Measurements from ENCODE around the gene TBX1. TPM values are rescaled to one million over a fixed set of nuclear protein-coding genes. Genes with fewer than 3 reads are reported as not detected.

Gene TBX1
- polyA plus RNA-seq, 1 donor (not counting 4 experiments of a cell fraction or from before 2014, with no cell fraction given) = 0.10 TPM

GRCh38 chr22:19753090-19753842 lies 7.3 kb upstream of the TBX1 start:
- no peak overlapping the region for H3K4me3 ChIP-seq (ENCODE audit: control insufficient read depth in 2 of 3, extremely low read depth in 1 of 3, insufficient read depth in 2 of 3, low read depth in 1 of 3, low read length in 3 of 3)
- H3K9me3 ChIP-seq (ENCODE audit: control insufficient read depth, low read depth, low read length) = no peaks in the 10 kb centered on the region
- TF ChIP-seq CTCF (optimal IDR thresholded peaks at IDR 0.05 in 1 of 3, IDR thresholded peaks at IDR 0.05 in 1 of 3, conservative IDR thresholded peaks at IDR 0.05 in 1 of 3; ENCODE audit: extremely low read depth in 1 of 3, insufficient read depth in 2 of 3, low read length in 3 of 3) (peak in 1 of 3 experiments; percentile 14), EZH2 (IDR thresholded peaks at IDR 0.05; ENCODE audit: low read length) (no peak)
- H3K36me3 ChIP-seq (ENCODE audit: control insufficient read depth in 2 of 2, extremely low read depth in 1 of 2, insufficient read depth in 2 of 2, low read length in 2 of 2) = no peaks in the 10 kb centered on the region
- no peaks in the 10 kb centered on the region for H3K9me1 ChIP-seq (ENCODE audit: control insufficient read depth, extremely low read depth, insufficient read depth, low read length)
- H3K79me2 ChIP-seq (ENCODE audit: control insufficient read depth, insufficient read depth, low read length) = no peaks in the 10 kb centered on the region
- no peak overlapping the region for H3K27ac ChIP-seq (ENCODE audit: control insufficient read depth, insufficient read depth, low read length)
- H4K20me1 ChIP-seq (ENCODE audit: control insufficient read depth, extremely low read depth, insufficient read depth, low read length) = no peaks in the 10 kb centered on the region
- dilution Hi-C loops (cut with MboI; ENCODE audit: extremely low pct_ligation_motif_present, low sequenced_read_pairs) = no loop called here
- H3K27me3 ChIP-seq (ENCODE audit: control insufficient read depth, extremely low read depth, insufficient read depth, low read length) = peaks cover 42% of the 10 kb centered on the region
- FAIRE-seq = no peak
- H3K4me1 ChIP-seq (ENCODE audit: control insufficient read depth, extremely low read depth, insufficient read depth, low read length) = no peaks in the 10 kb centered on the region
- no peak overlapping the region for H3K9ac ChIP-seq (ENCODE audit: control insufficient read depth, extremely low read depth, insufficient read depth, low read length)
- no peak for DNase-seq (ENCODE audit: low read depth, low spot score)
- no peak overlapping the region for H2AFZ ChIP-seq (ENCODE audit: control insufficient read depth, low read length)
- no peak overlapping the region for H3K4me2 ChIP-seq (ENCODE audit: control insufficient read depth, extremely low read depth, insufficient read depth, low read depth, low read length)

- H3K9me3 ChIP-seq (ENCODE audit: control insufficient read depth, low read depth, low read length) = no peaks in the 10 kb centered on the region
- H3K9ac ChIP-seq (ENCODE audit: control insufficient read depth, extremely low read depth, insufficient read depth, low read length) = no peak overlapping the region
These were observed 6.4 kb upstream of the TBX1 start for GRCh38 chr22:19753996-19754700.

More at GRCh38 chr22:19753996-19754700, 6.4 kb upstream of the TBX1 start:
- no peak overlapping the region for H3K4me2 ChIP-seq (ENCODE audit: control insufficient read depth, extremely low read depth, insufficient read depth, low read depth, low read length)
- H3K27me3 ChIP-seq (ENCODE audit: control insufficient read depth, extremely low read depth, insufficient read depth, low read length) = peaks cover 49% of the 10 kb centered on the region
- H3K9me1 ChIP-seq (ENCODE audit: control insufficient read depth, extremely low read depth, insufficient read depth, low read length) = no peaks in the 10 kb centered on the region
- H3K79me2 ChIP-seq (ENCODE audit: control insufficient read depth, insufficient read depth, low read length) = no peaks in the 10 kb centered on the region
- H4K20me1 ChIP-seq (ENCODE audit: control insufficient read depth, extremely low read depth, insufficient read depth, low read length) = no peaks in the 10 kb centered on the region
- no peak overlapping the region for H3K4me3 ChIP-seq (ENCODE audit: control insufficient read depth in 2 of 3, extremely low read depth in 1 of 3, insufficient read depth in 2 of 3, low read depth in 1 of 3, low read length in 3 of 3)
- no peaks in the 10 kb centered on the region for H3K4me1 ChIP-seq (ENCODE audit: control insufficient read depth, extremely low read depth, insufficient read depth, low read length)
- no peak for DNase-seq (ENCODE audit: low read depth, low spot score)
- no peak for FAIRE-seq
- no peaks in the 10 kb centered on the region for H3K36me3 ChIP-seq (ENCODE audit: control insufficient read depth in 2 of 2, extremely low read depth in 1 of 2, insufficient read depth in 2 of 2, low read length in 2 of 2)
- dilution Hi-C loops (cut with MboI; ENCODE audit: extremely low pct_ligation_motif_present, low sequenced_read_pairs) = no loop called here
- TF ChIP-seq CTCF (optimal IDR thresholded peaks at IDR 0.05 in 1 of 3, IDR thresholded peaks at IDR 0.05 in 1 of 3, conservative IDR thresholded peaks at IDR 0.05 in 1 of 3; ENCODE audit: extremely low read depth in 1 of 3, insufficient read depth in 2 of 3, low read length in 3 of 3) (no peak), EZH2 (IDR thresholded peaks at IDR 0.05; ENCODE audit: low read length) (no peak)
- H3K27ac ChIP-seq (ENCODE audit: control insufficient read depth, insufficient read depth, low read length) = no peak overlapping the region
- H2AFZ ChIP-seq (ENCODE audit: control insufficient read depth, low read length) = no peak overlapping the region

Data from keratinocyte (primary cell).